NCI-H460 (cell line): Measurements from ENCODE around the gene DCHS1. TPM values are rescaled to one million over a fixed set of nuclear protein-coding genes. Genes with fewer than 3 reads are reported as not detected.

Experiments used
- DNase-seq: peaks from one replicate; pipeline ENCODE4 v3.0.0-alpha.2; 2016; ENCODE audit warnings: low read depth; ENCODE audit errors: extremely low read depth
- total RNA-seq: library from RNA; depleted of rRNA; stranded (reverse); fragments of >200 nt; shearing (Covaris generic); gene quantifications from 2 replicates; pipeline ENCODE4 v1.2.3, GENCODE V29; 2014

Gene DCHS1
- total RNA-seq, 1 experiment from 2014 or later, result 0.07 TPM

DNA sequence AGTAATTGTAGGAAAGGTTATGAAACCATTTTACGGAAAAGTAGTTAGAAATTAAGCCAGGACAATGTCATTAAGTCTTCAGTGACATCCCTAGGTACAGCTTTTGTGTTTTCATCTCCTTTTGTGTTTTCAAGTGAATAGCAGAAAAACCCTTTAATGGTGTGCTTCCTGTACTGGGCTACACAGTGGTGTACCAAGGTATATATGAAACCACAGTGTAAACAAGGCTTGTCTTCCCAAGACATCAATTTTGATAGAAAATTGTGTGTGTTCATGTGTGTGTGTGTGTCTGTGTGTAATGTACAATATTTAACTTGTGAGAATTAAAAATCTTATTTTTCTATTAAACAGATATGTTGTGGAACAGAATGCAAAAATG lies 18.6 kb upstream of the DCHS1 start:
- DNase-seq, result no peak

DNA sequence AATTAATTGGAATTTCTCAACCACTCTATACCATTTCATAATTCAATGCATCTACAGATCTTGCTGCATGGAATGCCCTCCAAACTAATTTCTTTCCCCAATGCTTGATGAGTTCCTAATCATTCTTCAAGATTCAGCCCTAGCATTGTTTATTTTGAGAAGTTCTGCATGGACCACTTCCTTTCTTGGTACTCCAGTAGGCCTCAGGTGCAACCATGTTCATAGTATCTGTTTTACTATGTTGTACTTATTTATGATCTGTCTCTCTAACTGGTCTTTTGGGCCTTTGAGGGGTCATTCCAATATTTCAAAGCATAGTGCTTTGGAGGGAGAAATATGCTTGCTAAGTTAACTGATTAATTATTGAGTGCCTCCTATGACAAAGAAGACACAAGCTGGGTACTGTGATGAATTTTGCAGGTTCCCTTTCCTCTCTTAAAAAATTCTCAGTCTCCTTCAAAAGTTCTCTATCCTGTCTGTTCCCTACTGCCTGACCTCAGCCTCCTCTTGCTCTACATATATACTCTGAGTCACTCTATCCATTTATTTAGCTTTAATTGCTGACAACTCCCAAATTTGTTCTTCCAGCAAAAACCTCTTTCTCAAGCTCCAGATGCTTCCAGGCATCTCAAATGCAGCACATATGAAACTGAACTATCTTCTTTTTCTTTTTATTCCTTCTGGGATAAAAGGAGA lies 18.1 kb upstream of the DCHS1 start:
- no peak for DNase-seq

DNA sequence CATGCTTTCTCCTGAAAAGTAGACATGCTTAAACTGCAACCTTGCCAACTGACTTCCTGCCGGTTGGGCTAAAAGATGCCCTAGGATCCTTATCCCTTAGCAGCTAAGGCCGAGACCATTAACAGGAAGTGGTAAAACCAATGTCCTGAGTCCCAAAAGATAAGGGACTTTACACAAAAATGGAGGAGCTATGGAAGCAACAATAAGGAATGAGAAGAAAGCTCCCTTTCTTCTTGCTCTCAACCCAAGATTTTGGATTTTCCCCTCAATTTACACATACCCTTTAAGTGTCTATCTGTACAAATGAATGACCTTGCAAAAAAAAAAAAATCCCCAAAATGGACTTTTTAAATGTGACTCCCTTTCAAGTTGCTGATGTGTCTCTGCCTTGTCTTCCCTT lies 16.4 kb upstream of the DCHS1 start:
- no peak for DNase-seq

DNA sequence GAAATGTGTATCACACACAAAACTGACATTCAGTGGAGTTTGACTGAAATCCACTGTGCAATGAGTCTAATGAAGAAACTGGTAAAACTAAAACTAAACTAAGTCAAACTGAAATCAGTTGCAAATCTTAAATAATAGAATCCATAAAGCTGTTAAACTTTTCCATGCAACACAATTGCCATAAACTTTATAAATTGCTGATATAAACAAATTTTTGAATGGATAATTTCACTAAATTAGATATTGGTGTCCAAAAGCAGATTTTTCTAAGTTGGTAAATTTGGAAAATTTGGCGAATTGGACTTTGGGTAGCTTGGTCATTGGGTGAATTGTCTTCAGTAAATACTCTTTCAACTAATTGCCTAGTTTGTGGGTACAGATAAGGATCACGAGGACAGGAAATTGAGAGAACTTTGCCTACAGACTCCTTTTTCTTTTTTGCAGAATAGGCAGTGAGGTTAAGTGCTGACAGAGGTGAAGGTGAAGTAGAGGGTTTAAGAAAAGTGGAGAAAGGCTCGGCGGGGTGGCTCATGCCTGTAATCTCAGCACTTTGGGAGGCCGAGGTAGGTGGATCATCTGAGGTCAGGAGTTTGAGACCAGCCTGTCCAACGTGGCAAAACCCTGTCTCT lies 14.7 kb upstream of the DCHS1 start:
- DNase-seq, result no peak

DNA sequence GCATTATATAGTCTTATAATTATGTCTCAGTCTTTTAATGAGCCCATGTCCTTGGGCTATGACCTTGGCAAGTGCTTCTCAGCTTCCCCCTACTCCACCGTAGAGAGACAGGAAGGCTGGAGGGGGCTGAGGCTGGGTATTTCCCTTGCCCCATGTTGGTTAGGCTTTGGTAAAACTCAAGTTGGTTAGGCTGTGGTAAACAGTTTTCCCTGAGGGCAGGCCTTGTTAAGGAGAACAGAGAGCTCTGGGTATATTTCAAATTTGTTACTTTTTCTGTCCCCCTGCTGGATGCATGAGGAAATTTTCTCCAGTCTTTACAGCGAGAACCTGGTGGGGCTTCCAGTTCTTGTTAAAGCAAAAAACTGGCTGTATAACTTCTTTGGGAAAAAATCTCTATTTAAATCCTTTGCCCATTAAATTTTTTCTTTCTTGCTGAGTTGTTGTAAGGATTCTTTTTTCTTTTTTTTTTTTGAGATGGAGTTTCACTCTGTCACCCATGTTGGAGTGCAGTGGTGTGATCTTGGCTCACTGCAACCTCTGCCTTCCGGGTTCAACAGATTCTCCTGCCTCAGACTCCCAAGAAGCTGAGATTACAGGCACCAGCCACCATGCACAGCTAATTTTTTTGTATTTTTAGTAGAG lies 12.2 kb upstream of the DCHS1 start:
- DNase-seq, result peak; percentile 8

DNA sequence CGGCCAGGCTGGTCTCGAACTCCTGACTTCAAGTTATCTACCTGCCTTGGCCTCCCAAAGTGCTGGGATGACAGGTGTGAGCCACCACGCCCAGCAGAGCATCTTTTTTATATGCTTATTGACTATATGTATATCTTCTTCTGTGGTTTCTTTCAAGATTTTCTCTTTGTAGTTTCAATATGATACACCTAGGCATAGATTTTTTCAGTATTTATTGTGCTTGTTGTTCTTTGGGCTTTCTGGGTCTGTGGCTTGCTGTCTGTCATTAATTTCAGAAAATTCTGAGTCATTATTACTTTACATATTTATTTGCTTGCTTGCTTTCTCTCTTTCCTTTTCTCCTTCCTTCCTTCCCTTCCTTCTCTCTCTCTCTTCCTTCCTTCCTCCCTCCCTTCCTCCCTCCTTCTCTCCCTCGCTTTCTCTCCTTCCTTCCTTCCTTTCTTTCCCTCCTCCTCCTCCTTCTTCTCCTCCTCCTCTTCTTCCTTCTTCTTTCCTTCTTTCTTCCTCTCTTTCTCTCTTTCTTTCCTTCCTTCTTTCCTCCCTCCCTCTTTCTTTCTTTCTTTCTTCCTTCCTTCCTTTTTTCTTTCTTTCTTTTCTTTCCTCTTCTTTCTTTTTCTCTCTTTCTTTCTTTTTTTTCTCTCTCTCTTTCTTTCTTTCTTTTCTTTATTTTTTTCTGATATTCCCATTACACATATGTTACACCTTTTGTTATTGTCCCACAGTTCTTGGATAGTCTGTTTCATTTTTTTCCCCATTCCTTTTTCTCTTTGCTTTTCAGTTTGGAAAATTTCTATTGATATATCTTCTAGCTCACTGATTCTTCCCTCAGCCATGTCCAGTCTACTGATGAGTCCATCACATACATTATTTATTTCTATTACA lies 10.9 kb upstream of the DCHS1 start:
- no peak for DNase-seq

DNA sequence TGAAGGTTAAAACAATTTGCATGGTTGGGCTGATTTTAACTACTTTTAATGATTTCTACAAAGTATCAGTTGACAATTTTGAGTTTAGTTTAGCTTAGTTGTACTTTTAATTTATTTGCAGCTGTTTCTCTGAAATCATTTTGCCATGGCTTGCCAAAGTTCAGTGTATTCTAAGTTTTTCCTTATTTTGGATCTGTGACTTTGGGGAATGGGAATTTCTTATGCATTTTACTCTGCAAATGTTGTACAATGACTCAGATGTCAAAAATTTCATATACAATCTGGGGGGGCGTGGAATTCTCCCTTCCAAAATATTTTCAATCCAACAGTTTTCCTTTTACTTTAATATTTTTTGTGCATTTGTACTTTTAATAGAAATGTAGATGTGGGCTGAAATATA lies 8.9 kb upstream of the DCHS1 start:
- no peak for DNase-seq

DNA sequence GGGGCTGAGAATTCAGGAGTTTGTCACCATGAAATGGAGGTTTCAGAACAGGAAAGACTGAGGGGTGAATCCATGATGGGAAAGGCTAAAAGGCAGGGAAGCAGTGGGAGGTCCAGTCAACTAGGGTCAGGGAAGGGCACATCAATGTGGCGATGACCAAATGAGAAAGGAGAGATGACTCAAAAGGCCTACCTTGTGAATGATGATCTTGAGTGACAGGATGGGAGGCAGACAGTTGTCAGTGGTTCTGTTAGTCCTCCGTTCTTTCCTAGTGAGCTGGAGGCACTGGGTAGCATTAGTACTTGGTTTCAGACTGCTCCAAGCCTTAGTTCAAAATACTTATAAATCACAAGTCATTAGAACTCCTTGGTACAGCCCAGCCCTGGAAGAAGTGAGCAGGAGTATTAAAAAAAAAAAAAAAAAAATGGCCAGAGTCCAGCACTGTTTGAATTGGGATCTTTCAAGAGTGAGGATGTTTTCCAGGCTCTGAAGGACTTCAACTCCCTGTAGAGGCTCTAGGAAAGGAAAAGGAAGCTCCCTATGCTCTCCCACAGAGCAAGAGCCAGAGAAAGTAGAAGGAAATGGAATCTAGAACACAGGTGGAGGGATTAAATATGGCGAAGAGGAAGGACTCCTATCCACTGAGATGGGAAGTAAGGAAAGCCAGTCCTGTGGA lies 8.3 kb upstream of the DCHS1 start:
- DNase-seq, result no peak

DNA sequence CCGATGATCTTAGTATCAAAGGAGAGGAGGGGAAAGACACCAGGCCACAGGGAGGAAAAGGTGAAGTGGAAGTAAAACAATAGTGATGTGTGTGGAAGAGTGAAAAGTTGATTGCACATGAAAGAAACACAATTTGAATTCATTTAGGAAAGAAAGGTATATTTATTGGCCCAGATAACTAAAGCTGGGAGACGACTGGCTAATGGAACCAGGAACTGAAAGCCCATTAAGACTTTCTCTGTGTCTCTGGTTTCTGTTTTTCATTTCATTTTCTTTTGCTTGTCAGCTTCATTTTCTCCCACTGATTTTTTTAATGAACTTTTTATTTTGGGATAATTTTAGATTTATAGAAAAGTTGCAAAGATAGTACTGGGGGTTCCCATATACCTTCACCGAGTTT lies 5.1 kb upstream of the DCHS1 start:
- DNase-seq, result no peak

DNA sequence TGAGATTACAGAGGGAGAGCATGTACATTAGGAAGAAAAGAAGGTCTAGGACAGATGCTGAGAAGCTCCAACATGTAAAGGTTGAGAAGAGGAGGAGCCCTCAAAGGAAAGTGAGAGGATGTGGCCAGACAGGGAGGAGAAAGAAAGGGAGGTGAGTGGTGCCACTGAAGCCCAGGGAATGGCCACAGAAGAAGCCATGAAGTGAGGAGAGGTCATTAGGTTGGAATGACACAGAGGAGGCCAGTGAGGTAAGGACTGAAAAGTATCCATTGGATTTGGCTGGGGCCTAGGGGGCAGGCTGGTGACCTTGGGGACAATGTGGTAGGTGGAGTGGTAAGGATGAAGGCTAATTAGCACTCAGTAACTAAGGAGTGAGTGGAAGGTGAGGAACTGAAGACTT lies 3.0 kb upstream of the DCHS1 start:
- DNase-seq, result no peak

DNA sequence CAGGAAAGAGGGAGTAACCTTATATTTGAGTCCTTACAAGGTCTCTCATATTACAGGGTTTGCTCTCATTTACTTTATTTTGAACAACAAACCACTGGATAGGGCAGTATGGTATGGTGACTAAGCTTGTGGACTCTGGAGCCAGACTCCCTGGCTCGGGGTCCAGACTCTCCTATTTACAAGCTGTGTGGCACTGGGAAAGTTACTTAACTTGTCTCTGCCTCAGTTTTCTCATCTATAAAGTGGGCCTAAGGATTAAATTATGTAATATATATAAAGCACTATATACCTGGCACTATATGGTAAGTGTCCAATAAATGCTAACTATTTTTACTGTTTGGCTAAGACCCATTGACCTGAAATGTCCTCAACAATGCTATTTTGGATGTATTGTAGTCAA lies 1.7 kb upstream of the DCHS1 start:
- no peak for DNase-seq

DNA sequence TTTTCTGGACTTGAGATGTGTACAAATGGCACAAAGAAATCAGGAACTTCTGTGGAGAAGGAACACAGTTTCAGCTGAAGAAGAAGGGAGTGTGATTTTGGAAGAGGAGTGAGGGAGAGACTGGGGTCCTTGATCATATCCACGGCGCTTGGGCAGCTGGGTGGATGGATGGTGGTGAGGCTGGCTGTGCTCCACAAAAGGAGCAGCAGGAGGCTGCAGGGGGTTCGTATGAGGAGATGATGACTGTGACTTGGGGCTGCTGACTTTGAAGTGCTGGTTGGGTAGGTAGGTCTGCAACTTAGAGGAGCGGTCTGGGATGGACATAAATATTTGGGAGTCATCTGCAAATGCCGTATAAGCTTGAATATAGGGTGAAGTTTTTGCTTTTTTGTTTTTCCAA lies 1.3 kb upstream of the DCHS1 start:
- no peak for DNase-seq

DNA sequence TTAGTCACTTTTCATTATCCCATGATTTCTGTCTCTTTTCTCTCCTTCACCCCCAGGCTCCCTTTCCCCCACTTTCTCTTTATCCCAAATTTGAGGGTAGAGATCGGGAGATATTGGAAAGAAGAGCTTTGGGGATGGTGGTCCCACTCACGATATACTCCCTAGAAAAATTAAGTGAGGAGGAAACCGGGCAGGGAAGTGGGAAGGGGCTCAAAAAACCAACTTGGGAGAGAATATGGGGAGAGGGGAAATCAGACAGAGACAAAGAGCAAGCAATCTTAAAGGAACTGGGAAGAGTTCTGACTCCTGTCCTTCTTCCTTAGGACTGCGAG lies 941 bp upstream of the DCHS1 start:
- no peak for DNase-seq

DNA sequence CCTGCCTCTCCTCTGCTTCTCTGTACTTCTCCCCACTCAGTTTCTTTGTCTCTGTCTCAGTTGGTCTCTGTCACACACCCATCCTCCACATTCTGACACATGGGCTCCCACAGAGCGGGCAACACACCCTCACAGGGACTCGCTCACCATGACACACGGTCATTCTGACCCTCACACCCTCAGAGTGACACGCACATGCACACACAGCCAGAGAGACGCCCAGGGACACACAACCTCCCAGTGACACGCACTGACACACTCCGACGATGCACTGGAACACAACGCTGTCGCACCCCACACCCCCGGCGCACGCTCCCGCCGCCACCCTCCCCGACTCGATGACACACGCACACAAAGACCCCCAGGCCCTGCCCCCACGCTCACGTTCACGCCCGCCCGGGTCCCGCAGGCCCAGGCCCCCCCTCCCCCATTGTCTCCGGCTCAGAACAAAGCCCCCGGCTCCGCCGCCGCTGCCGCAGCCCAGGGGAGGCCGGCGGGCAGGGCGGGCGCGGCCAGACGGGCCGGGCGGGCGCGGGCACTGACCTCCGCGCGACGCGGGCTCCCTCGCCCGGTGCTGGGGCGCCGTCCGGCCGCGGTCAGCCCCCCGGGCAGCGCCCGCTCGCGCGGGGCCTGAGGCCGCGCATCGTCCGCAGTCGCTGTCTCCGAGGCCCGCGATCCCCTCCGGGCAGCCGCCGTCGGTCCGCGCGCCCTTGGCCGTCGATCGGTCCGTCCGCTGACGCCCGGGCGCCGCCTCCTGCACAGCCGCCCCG lies 404 bp downstream of the DCHS1 start:
- DNase-seq, result no peak

DNA sequence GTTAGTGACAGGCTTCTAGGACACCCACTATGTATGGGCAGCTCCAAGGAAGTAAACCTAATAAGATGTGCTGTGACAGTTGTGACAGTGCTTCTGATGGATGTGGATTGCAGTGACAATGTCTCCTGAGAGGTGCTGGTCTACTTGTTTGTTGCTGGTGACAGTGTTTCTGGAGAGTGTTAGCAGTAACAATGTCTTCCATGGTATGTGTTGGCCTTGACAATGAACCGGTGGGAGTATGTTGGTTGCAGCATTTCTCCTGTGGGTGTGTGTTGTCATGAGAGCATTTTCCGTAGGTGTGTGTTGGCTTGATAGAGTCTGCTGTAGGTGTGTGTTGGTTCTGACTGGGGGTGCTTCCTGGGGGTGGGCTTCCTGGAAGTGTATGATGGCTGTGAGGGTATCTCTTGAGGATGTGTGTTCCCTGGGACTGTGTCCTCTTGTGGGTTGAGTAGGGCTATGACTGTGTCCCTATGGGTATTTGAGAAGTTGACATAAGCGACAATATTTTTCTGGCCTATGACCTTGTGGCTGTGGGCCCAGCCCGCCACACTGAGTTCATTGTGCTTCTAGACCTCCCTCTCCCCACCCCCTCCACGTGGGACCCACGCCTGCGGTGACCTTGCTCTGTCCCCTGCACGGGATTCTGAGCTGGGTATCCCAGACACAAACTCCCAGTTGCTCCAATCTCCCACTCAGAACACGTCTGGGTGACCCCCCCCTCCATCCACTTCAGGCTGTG lies 1.2 kb downstream of the DCHS1 start:
- DNase-seq, result no peak

DNA sequence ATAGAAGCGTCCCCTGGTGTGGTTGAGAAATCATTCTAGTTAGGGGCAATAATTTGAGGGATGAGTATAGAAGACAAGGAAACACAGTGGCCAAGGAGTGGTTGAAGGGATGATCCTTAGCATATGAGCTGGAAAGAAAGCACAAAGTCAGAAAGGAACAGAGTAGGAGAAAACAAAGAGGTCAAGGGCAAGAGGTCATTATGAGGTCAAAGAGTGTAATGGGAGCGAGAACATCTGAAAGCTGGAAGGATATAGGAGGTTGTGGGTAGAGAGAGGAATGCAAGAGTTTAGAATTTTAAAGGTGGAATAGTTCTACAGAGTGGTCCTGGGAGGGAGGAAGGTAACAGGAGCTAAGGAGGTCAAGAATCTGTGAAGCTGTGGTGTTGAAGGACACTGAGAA lies 2.0 kb downstream of the DCHS1 start:
- no peak for DNase-seq

DNA sequence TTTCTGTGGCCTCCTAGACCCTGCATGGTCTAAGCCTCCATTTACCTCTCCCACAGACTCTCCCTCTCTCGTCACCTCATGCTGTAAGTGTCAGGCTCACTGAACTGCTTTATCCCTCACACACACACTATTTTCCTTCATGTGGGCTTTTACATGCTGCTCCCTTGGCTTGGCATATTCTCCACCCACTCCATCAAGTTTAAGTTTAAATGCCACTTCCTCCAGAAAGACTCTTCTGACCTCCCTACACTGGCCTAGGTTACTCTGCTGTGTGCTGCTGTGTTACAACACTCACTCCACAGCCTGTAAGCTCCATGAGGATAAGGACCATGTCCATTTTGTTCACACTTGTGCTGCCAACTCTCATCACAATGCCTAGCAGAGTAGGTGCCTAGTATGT lies 2.5 kb downstream of the DCHS1 start:
- no peak for DNase-seq

DNA sequence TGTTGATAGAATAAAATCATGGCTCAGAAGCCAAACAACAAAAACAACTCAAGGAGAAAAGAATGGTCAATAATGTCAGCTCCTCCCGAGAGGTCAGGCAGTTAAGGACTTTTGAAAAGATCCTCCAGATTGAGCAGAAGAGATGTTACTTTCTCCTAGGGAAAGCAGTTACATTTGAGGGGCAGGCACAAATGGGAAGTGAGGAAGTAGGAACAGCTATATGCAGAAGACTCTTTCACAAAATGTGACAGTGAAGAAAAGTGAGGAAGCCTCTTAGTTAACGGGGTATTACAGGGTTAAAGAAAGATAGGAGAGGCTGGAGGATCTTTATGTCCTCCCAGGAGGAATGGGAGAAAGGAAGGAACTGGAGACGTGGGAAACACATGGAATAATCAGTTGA lies 3.4 kb downstream of the DCHS1 start:
- DNase-seq, result no peak

DNA sequence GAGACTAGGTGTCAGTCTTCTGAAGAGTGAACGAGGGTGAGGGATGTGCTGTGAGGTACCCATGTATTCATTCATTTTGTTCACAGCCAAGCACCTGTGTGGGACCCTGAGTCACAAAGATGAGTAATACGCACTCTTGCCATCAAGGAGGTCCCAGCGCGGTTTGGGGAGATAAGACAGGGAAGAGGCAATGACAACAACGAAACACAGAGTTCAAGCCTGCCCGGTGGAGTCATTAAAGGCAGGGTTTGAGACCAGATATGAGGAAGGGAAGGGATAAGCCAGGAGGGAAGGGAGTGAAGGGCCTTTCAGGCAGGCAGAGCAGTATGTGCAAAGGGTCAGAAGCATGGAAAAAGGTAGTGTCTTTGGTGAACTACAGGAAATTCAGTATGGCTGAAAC lies 4.6 kb downstream of the DCHS1 start:
- no peak for DNase-seq

DNA sequence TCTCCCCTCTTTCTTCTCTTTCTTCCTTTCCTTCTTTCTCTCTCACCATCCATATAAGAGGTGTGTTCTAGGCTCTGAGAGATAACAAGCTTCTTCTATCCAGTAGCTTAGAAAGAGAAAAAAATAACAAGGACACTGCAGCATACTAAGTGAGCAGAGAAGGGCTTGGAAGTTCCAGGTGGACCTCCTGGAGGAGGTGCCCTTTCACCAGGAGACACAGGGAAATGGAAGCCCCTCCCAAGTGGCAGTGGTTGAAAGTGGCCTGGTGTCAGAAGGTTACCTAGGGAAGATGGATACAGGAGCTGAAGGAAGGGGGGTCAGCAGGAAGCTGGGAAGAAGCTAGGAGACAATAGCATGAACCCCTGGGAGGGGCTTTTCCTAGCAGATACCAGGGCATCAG lies 5.5 kb downstream of the DCHS1 start:
- DNase-seq, result no peak
